Frontal cortex (tissue), 4 donors: ENCODE data around the gene CRYAB. TPM values are rescaled to one million over a fixed set of nuclear protein-coding genes. Genes with fewer than 3 reads are reported as not detected.
A peak's percentile ranks its signal among the peaks of the same experiment; 100 is the strongest.

Experiments used
- DNase-seq, 2 donors: peaks; one replicate each; pipeline ENCODE4 v3.0.0; 2012; ENCODE audit warnings: low spot score in 2 of 2
- FAIRE-seq: peaks from 2 replicates; lab custom pipeline; 2012; peaks lifted over from hg19 to GRCh38; lab: Jason Lieb, UNC
- total RNA-seq: library from RNA; depleted of rRNA; stranded (reverse); fragments of >200 nt; gene quantifications from one replicate; pipeline ENCODE4 v1.2.3, GENCODE V29; 2014
- donor health status: control.
- donor health status: control.
- donor health status: control.

CRYAB gene
- 6.5 TPM for total RNA-seq

GRCh38 chr11:111911563-111912401 is at the start of gene CRYAB:
CRYAB (minus strand) TSS chr11:111911770; CDS start chr11:111911724, 46 bp downstream.
- FAIRE-seq (peak; percentile 50), DNase-seq (peak; percentile 61)

- no peak for DNase-seq
- FAIRE-seq: no peak
These were observed 49.3 kb upstream of the CRYAB start for GRCh38 chr11:111960916-111961315.

- FAIRE-seq (no peak), DNase-seq (no peak)
These were observed 46.3 kb upstream of the CRYAB start for GRCh38 chr11:111957663-111958444.

- DNase-seq: no peak
- no peak for FAIRE-seq
These were observed 42.6 kb upstream of the CRYAB start for GRCh38 chr11:111954154-111954553.

- no peak for FAIRE-seq
- DNase-seq: no peak
These were observed 40.0 kb upstream of the CRYAB start for GRCh38 chr11:111951565-111951964.

GRCh38 chr11:111949519-111950426 is 38.2 kb upstream of the CRYAB start:
- no peak for DNase-seq
- FAIRE-seq: no peak

GRCh38 chr11:111947143-111947542 is 35.6 kb upstream of the CRYAB start:
- FAIRE-seq: no peak
- DNase-seq: no peak

- no peak for DNase-seq
- no peak for FAIRE-seq
These were observed 34.9 kb upstream of the CRYAB start for GRCh38 chr11:111946499-111946898.

GRCh38 chr11:111945198-111945597 is 33.6 kb upstream of the CRYAB start:
- DNase-seq (no peak), FAIRE-seq (no peak)

GRCh38 chr11:111944651-111945051 is 33.1 kb upstream of the CRYAB start:
- FAIRE-seq: no peak
- no peak for DNase-seq

GRCh38 chr11:111944139-111944538 is 32.6 kb upstream of the CRYAB start:
- DNase-seq: no peak
- no peak for FAIRE-seq

GRCh38 chr11:111942829-111943228 is 31.3 kb upstream of the CRYAB start:
- FAIRE-seq (no peak), DNase-seq (no peak)

- DNase-seq (no peak), FAIRE-seq (no peak)
These were observed 30.4 kb upstream of the CRYAB start for GRCh38 chr11:111941963-111942362.

GRCh38 chr11:111939836-111940604 is 28.4 kb upstream of the CRYAB start:
- FAIRE-seq: no peak
- DNase-seq: no peak

- no peak for DNase-seq
- FAIRE-seq: no peak
These were observed 27.2 kb upstream of the CRYAB start for GRCh38 chr11:111938687-111939160.

- FAIRE-seq: no peak
- no peak for DNase-seq
These were observed 26.3 kb upstream of the CRYAB start for GRCh38 chr11:111937844-111938243.

- DNase-seq (no peak), FAIRE-seq (no peak)
These were observed 25.8 kb upstream of the CRYAB start for GRCh38 chr11:111937461-111937769.

GRCh38 chr11:111936040-111936540 is 24.5 kb upstream of the CRYAB start:
- DNase-seq (no peak), FAIRE-seq (no peak)
